GM12892 (cell line): Measurements from ENCODE around the gene STC2.

Source experiments
- POLR2A ChIP-seq: IDR thresholded peaks from 2 replicates; pipeline ENCODE4 v1.6.1; 2011; ENCODE audit warnings: low read depth, low read length, control low read depth
- POLR2AphosphoS5 ChIP-seq: IDR thresholded peaks from 2 replicates; pipeline ENCODE4 v1.6.1; 2011; ENCODE audit warnings: low read depth, low read length, control low read depth
- TAF1 ChIP-seq: IDR thresholded peaks from 2 replicates; pipeline ENCODE4 v1.6.1; 2011; ENCODE audit warnings: low read depth, mild to moderate bottlenecking, control low read depth, low read length, borderline replicate concordance

GRCh38 chr5:173314166-173314952 is 13.9 kb downstream of the STC2 start:
- TF ChIP-seq POLR2A (no peak), POLR2AphosphoS5 (0 out of 2 replicates have a peak, but pooled peaks have one; percentile 50), TAF1 (no peak)
